ENCODE results near the gene RHOT1. TPM values are rescaled to one million over a fixed set of nuclear protein-coding genes. Genes with fewer than 3 reads are reported as not detected.

The RHOT1 gene
- total RNA-seq, 1 experiment from 2014 or later = 22.3 TPM

GRCh38 chr17:32256012-32256700 is 113.9 kb downstream of the RHOT1 start:
- Histone ChIP-seq H3K36me3 (ENCODE audit: low read depth, low read length) (no peaks in the 10 kb centered on the region), H3K4me1 (ENCODE audit: insufficient read depth, low read length) (no peaks in the 10 kb centered on the region), H3K79me2 (ENCODE audit: low read length) (no peaks in the 10 kb centered on the region), H3K9ac (ENCODE audit: low read length) (no peak overlapping the region), H3K9me2 (replicated peaks; ENCODE audit: low read length) (no peaks in the 10 kb centered on the region), H3K4me3 (ENCODE audit: low read length) (no peak overlapping the region), H2AFZ (ENCODE audit: low read length) (no peak overlapping the region), H3F3A (ENCODE audit: low read length, unreplicated experiment) (no peaks in the 10 kb centered on the region), H3K9me3 (ENCODE audit: low read length) (no peaks in the 10 kb centered on the region), H4K20me1 (ENCODE audit: low read length) (no peaks in the 10 kb centered on the region), H3K27ac (ENCODE audit: low read length) (no peak overlapping the region), H3K4me2 (ENCODE audit: low read length) (no peak overlapping the region), H3K27me3 (ENCODE audit: low read length) (no peaks in the 10 kb centered on the region)
- ChIA-PET CTCF (no interaction called here), POLR2A (ENCODE audit: unreplicated experiment) (no interaction called here)
- DNase-seq (no peak), ATAC-seq (no peak)
- no peak for TF ChIP-seq EZH2phosphoT487 (IDR thresholded peaks at IDR 0.05; ENCODE audit: borderline replicate concordance, low read length)
- TF ChIP-seq EZH2 (IDR thresholded peaks at IDR 0.05; ENCODE audit: low read length, unreplicated experiment) = no peak
- BruUV-seq (replicated peaks) = no TSS peak
- intact Hi-C loops (cut with micrococcal nuclease) = no loop called here

DNA sequence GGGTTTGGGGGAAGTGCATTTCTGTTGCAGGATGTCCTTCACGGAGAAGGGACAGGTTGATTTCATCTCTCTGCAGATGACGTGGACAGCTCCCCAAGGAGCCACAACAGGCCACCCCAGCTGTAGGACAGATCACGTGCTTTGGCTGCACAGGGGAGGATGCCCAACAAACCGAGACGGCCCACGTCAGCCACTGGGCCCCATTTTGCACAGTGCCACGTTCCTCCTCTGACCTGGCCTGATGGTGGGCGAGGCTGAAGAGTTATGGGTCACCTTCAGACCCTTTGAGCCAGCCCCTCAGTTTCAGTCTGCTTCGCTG is 114.4 kb downstream of the RHOT1 start:
- Histone ChIP-seq H3K9me3 (ENCODE audit: low read length) (no peaks in the 10 kb centered on the region), H3K4me1 (ENCODE audit: insufficient read depth, low read length) (no peaks in the 10 kb centered on the region), H3K9ac (ENCODE audit: low read length) (no peak overlapping the region), H3K4me2 (ENCODE audit: low read length) (no peak overlapping the region), H3K36me3 (ENCODE audit: low read depth, low read length) (no peaks in the 10 kb centered on the region), H3K27me3 (ENCODE audit: low read length) (no peaks in the 10 kb centered on the region), H3K9me2 (replicated peaks; ENCODE audit: low read length) (no peaks in the 10 kb centered on the region), H3K79me2 (ENCODE audit: low read length) (no peaks in the 10 kb centered on the region), H3K4me3 (ENCODE audit: low read length) (no peak overlapping the region), H3K27ac (ENCODE audit: low read length) (no peak overlapping the region), H2AFZ (ENCODE audit: low read length) (no peak overlapping the region), H4K20me1 (ENCODE audit: low read length) (no peaks in the 10 kb centered on the region), H3F3A (ENCODE audit: low read length, unreplicated experiment) (no peaks in the 10 kb centered on the region)
- TF ChIP-seq EZH2phosphoT487 (IDR thresholded peaks at IDR 0.05; ENCODE audit: borderline replicate concordance, low read length) (no peak), EZH2 (IDR thresholded peaks at IDR 0.05; ENCODE audit: low read length, unreplicated experiment) (no peak)
- TF ChIP-seq, protein P1, sequence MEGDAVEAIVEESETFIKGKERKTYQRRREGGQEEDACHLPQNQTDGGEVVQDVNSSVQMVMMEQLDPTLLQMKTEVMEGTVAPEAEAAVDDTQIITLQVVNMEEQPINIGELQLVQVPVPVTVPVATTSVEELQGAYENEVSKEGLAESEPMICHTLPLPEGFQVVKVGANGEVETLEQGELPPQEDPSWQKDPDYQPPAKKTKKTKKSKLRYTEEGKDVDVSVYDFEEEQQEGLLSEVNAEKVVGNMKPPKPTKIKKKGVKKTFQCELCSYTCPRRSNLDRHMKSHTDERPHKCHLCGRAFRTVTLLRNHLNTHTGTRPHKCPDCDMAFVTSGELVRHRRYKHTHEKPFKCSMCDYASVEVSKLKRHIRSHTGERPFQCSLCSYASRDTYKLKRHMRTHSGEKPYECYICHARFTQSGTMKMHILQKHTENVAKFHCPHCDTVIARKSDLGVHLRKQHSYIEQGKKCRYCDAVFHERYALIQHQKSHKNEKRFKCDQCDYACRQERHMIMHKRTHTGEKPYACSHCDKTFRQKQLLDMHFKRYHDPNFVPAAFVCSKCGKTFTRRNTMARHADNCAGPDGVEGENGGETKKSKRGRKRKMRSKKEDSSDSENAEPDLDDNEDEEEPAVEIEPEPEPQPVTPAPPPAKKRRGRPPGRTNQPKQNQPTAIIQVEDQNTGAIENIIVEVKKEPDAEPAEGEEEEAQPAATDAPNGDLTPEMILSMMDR (conservative IDR thresholded peaks at IDR 0.05; ENCODE audit: low read depth, low read length) = no peak
- ATAC-seq = no peak
- intact Hi-C loops (cut with micrococcal nuclease) = no loop called here
- ChIA-PET CTCF (no interaction called here), POLR2A (ENCODE audit: unreplicated experiment) (no interaction called here)
- no TSS peak for BruUV-seq (replicated peaks)
- no peak for DNase-seq

DNA sequence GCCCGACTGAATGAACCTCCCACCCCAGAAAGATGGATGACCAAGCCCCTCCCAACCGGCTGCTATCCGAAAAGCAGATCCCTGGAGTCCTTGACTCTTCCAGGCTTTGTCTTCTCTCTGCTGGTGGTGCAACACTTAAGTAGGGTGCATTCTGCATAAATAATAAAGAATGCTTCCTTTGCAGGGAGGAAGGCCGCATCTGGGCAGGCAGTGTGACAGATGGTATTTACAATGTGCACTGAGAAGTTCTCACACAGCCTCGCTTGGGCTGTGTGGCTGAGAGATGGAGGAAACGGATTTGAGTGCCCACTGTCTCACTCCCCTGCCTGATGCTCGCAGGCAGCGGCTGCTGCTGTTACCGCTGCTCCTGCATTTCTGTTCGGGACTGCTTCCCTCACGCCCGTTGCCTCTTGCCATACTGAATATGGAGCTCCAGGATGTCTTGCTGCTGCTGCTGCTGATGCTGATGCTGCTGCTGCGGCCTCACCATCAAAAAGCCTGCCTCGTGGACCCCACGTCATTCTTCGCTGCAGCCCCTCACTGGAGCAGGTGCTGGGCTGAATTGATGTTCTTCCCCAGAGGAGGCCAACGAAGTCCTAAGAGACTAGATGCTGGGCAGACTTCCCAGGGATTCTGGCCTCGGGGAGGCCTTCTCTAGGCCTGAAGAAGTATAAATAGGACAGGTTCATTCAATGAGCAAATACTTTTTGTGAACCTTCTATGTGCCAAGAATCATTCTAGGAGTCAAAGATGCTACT is 116.3 kb downstream of the RHOT1 start:
- intact Hi-C loops (cut with micrococcal nuclease) = loop anchor here (1.0 kb wide), 1 partner anchor 19 kb away; no protein-coding TSS in a partner anchor
- H3K4me3 ChIP-seq (ENCODE audit: low read length) = no peak overlapping the region
- no peak overlapping the region for H2AFZ ChIP-seq (ENCODE audit: low read length)
- no peaks in the 10 kb centered on the region for H3K9me3 ChIP-seq (ENCODE audit: low read length)
- no peaks in the 10 kb centered on the region for H4K20me1 ChIP-seq (ENCODE audit: low read length)
- H3K9me2 ChIP-seq (replicated peaks; ENCODE audit: low read length) = no peaks in the 10 kb centered on the region
- H3K36me3 ChIP-seq (ENCODE audit: low read depth, low read length) = no peaks in the 10 kb centered on the region
- BruUV-seq (replicated peaks) = no TSS peak
- H3K4me1 ChIP-seq (ENCODE audit: insufficient read depth, low read length) = no peaks in the 10 kb centered on the region
- ChIA-PET CTCF (no interaction called here), POLR2A (ENCODE audit: unreplicated experiment) (no interaction called here)
- TF ChIP-seq EZH2 (IDR thresholded peaks at IDR 0.05; ENCODE audit: low read length, unreplicated experiment) (no peak), EZH2phosphoT487 (IDR thresholded peaks at IDR 0.05; ENCODE audit: borderline replicate concordance, low read length) (no peak)
- TF ChIP-seq, protein P1 (conservative IDR thresholded peaks at IDR 0.05; ENCODE audit: low read depth, low read length) = no peak
- H3K27ac ChIP-seq (ENCODE audit: low read length) = no peak overlapping the region
- no peak overlapping the region for H3K4me2 ChIP-seq (ENCODE audit: low read length)
- no peak overlapping the region for H3K9ac ChIP-seq (ENCODE audit: low read length)
- DNase-seq (no peak), ATAC-seq (no peak)
- H3F3A ChIP-seq (ENCODE audit: low read length, unreplicated experiment) = no peaks in the 10 kb centered on the region
- peaks cover under 1% of the 10 kb centered on the region; the same call in 1 of the 2 replicates for H3K27me3 ChIP-seq (ENCODE audit: low read length)
- no peaks in the 10 kb centered on the region for H3K79me2 ChIP-seq (ENCODE audit: low read length)
